Activated CD4-positive, alpha-beta T cell treated with anti-CD3 and anti-CD28 coated beads, Interleukin-2, amount 50 U/mL, for 16 hours (primary cell): Measurements from ENCODE around the gene WFDC10A.
A peak's percentile ranks its signal among the peaks of the same experiment; 100 is the strongest.
"Not testable (repeated sequence)": the region's sequence is repeated elsewhere in the genome, so short reads cannot be mapped to it uniquely, and the experiment has no call there.

Source experiments
- DNase-seq: peaks from one replicate; pipeline ENCODE4 v3.0.0-alpha.2; 2020

Gene WFDC10A

DNA sequence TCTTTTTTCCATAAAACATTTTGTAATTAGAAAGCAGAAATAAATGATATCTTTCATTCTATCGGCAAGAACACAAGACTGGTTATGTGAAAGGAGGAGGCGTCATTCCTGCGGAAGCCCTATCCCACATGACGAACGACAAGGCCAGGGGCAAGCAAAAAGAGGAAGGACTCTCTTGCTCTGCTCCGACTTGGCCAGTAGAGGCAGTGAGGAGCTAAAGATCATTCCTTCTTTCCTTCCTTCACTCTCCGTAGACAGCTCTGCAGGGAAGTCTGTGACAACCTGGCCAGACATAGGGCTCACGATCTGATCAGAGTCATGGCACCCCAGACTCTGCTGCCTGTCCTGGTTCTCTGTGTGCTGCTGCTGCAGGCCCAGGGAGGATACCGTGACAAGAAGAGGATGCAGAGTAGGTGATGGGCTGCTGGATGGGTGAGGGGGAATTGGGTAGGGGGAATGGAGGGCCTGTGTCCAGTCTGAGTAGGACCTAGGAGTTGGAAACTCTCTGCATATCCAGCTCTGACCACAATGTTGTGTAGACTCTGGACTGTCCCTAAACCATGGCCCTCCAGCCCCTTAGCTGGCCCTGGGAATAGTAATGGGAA, at the start of gene WFDC10A:
TSS of gene WFDC10A (plus strand) at position 244 of the 605 bp plus-strand sequence. CDS start at position 319, 75 bp downstream.
- peak; percentile 23 for DNase-seq

DNA sequence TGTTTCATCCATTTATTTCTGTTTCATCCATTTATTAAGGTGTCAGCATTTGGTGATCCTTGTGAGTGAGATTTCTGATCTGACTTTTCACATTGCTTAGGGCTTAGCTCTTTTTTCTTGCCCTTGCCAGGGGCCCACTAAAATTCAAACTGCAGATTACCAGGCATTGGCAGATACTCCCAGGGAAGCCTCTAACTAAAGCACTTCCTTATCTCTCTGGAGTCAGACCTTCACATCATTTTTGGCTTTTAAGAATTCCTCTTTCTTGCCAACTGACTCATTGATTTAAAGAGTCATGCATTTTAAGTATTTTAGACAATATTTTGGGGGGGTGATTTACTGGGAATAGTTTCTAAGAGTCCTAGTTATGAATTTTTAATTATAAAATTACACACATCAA, 47.8 kb upstream of the WFDC10A start:
- no peak for DNase-seq

- no peak for DNase-seq
Observed at GRCh38 chr20:45583502-45583901, 46.0 kb upstream of the WFDC10A start.

GRCh38 chr20:45584294-45584693, 45.2 kb upstream of the WFDC10A start:
- not testable (repeated sequence) for DNase-seq

- not testable (repeated sequence) for DNase-seq
Observed at GRCh38 chr20:45585986-45586385, 43.6 kb upstream of the WFDC10A start.

DNA sequence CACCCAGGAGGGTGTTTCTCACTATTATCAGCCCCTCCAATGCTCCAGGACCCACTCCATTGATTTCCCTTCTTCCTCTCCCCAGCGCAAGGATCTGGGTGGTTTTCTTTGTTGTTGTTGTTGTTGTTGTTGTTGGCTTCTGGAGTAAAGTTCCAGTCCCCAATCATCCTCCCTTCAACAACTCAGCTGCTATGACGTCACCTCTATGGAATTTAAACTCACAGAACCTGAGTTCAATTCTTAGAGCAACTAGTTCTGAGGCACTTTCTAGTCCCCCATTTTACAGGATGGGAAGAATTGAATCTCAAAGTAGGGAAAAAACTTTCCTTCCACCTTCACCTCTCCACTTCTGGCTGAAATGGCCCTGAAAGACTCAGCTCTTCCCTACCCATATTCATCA, 40.7 kb upstream of the WFDC10A start:
- DNase-seq, result no peak

DNA sequence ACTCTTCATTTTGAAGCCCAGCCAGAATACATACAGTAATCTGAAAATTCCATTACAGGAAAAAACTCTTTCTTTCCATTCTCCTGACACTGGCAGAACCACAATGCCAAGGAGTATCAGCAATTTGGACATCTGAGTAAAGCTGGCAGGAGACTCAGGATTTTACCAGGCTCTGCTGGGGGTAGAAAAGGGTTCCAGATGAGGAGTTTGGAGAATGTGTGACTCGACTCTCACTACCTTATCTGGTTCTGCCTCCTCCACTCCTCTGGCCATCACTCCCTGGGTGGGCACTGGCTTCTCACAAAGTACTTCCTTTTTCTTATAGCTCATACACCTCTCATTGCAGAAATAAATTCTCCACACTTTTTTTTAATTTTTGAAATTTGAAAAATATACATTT, 39.8 kb upstream of the WFDC10A start:
- DNase-seq, result no peak

DNA sequence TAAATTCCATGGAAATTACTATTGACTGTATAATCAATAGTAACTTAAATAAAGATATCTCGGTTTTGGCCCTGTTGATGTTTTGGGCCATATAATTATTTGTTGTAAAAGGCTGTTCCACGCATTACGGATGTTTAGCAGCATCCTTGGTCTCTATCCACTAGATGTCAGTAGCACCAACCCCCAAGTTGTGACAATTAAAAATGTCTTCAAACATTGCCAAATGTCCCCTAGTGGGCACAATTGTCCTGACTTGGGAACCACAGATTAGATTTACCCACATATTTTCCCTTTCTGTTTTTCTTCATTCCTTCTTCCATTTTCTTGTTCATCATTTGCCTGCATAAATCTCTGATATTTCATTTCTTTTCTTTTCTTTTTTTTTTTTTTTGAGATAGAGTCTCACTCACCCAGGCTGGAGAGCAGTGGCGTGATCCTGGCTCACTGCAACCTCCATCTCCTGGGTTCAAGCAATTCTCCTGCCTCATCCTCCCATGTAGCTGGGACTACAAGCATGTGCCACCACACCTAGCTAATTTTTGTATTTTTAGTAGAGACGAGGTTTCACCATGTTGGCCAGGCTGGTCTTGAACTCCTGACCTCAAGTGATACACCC, 36.9 kb upstream of the WFDC10A start:
- DNase-seq, result peak; percentile 59

- DNase-seq, result no peak
Observed at GRCh38 chr20:45593498-45593897, 36.0 kb upstream of the WFDC10A start.

GRCh38 chr20:45595235-45595634, 34.3 kb upstream of the WFDC10A start:
- DNase-seq, result no peak

- DNase-seq, result no peak
Observed at GRCh38 chr20:45607810-45608209, 21.7 kb upstream of the WFDC10A start.

DNA sequence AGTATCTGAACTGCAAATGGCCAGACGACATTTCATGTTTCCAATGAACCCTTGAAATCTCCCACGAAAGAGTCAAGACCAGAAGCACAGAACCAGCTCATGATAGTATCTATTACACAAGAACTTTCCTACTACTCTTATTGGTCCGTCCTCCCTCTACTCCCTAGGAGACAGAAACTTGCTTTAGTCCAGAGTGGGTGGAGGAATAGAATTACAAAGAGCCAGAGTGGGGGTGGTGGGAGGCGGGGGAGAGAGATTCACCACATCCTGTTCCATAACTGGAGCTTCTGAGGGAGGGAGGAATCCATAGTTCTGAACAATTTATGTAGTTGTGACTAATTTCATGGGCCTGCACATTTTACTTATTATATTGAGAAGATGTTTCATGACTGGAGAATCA, 18.5 kb upstream of the WFDC10A start:
- DNase-seq, result peak; percentile 55

DNA sequence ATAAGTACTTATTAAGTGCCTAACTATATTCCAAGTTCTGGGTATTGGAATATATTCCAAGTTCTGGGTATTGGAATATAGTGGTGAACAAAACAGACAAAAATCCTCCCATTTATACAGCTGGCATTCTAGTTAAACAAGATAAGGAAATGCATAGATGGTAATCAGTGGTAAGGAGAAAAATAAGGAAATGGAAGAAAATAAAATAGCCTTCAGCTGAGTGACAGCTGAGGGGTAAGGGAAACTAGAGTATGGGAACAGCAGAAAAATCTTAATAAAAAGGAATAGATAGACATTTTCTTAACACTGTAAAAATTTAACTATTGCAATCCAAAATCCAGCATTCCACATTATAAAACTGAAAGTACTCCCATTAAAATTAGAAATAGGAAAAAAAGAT, 17.2 kb upstream of the WFDC10A start:
- no peak for DNase-seq

GRCh38 chr20:45617591-45617990, 11.9 kb upstream of the WFDC10A start:
- no peak for DNase-seq

- no peak for DNase-seq
Observed at GRCh38 chr20:45621593-45621992, 7.9 kb upstream of the WFDC10A start.

DNA sequence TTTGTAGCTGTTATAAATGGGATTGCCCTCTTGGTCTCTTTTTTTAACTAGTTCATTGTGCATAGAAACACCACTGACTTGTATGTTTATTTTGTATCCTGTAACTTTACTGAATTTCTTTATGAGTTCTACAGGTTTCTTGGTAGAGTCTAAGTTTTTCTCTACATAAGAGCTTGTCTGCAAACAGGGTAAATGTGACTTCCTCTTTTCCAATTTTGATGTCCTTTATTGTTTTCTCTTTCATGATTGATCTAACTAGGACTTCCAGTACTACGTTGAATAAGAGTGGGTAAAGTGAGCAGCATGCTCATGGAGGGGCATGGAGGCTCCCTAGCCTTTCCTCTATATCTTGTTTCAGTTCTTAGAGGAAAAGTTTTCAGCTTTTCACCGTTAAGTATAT, 3.0 kb upstream of the WFDC10A start:
- no peak for DNase-seq

- no peak for DNase-seq
Observed at GRCh38 chr20:45630371-45630770, 832 bp downstream of the WFDC10A start.

GRCh38 chr20:45631184-45631583, 1.6 kb downstream of the WFDC10A start, which contains the start of gene WFDC9:
Gene WFDC9, minus strand, starts transcription at chr20:45631284. Its CDS starts 21,103 bp downstream, at chr20:45610181.
- DNase-seq, result no peak

- no peak for DNase-seq
Observed at GRCh38 chr20:45636513-45636912, 7.0 kb downstream of the WFDC10A start.

DNA sequence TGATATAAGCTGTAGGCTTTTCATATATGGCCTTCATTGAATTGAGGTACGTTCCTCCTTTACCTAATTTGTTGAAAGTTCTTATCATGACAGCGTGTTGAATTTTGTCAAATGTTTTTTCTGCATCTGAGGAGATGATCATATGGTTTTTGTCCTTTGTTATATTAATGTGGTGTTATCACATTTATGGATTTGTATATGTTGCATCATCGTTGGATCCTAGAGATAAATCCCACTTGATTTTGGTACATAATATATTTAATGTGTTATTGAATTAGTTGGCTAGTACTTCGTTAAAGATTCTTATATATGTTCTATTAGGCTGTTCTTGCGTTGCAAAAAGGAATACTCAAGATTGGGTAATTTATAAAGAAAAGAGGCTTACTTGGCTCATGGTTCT, 10.1 kb downstream of the WFDC10A start:
- no peak for DNase-seq

DNA sequence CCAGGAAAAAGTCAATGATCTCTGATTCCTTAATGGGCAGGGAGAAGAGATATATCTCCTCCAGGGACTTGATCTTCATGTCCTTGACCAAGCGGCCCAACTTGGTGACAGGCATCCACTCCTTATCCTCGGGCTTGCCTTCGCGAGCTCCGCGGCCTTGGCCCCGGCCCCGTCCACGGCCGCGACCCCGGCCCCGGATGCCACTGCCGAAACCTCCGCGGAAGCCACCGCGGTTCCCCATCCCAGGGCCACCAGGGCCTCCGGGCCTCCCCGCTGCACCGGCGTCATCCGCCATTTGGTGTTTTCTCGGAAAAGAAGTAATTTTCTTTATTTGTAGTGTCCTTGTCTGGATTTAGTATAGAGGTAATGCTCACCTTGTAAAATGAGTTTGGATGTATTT, 11.5 kb downstream of the WFDC10A start:
- not testable (repeated sequence) for DNase-seq

DNA sequence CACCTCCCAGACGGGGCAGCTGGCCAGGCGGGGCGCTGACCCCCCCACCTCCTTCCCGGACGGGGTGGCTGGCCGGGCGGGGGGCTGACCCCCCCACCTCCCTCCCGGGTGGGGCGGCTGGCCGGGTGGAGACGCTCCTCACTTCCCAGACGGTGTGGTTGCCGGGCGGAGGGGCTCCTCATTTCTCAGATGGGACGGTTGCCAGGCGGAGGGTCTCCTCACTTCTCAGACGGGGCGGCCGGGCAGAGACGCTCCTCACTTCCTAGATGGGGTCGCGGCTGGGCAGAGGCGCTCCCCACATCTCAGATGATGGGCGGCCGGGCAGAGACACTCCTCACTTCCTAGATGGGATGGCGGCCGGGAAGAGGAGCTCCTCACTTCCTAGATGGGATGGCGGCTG, 16.3 kb downstream of the WFDC10A start:
- DNase-seq, result not testable (repeated sequence)

DNA sequence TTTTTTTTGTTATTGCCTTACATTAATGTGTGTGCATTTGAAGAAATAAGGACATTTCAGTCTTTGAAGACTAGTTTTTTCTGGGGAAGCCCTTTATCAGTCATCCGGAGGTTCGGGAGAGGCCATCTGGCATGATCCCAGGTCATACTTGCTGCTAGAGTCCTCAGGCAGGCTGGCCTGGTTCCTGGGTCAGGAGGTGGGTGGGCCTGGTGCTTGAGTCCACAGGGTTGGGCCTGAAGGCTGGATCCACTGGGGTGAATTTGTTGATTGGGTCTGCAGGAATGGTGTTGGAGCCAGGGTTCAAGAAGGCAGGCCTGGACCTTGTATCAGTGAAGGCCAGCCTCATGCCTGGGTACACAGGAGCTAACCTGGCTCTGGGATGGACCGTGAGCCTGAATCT, 17.3 kb downstream of the WFDC10A start:
- no peak for DNase-seq

GRCh38 chr20:45647441-45648050, 18.0 kb downstream of the WFDC10A start:
- DNase-seq, result no peak
